Measurements from ENCODE around the gene ACTL6A.

The ACTL6A gene

DNA sequence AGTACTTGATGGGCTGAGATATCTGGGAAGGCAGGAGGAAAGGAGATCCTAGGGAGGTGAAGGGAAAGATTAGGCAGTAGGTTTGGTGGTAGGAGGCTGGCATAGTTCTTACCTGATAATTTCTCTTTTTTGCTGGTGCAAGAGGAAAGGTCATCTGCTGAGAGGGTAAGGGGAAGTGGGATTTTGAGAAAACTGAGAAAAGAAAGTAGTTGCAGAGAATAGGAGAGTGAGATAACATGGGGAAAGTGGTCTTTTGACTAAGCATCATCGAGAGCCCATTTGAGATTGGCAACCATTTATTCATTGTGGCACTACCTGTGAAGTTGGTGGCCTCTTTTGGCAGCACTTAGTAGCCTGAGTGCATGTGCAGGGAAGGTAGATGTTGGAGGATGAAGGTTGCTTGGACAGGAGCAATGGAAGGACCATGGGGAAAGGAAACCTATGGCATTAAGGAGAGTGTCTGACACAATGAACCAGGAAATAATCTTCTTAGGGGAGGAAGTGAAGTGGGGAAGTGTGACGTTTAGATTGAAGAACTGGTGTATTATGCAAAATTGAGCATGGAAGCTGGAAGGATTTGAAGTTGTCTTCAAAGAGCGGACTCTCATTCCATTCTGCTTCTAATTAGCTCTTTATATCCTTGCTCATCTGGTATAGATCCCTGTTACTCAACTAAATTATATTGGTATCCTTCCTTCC is 68.2 kb downstream of the ACTL6A start:
- no peaks in the 10 kb centered on the region; the same call in 1 of the 2 replicates for H3K4me1 ChIP-seq (ENCODE audit: insufficient read depth, low read length)
- H3K36me3 ChIP-seq (ENCODE audit: insufficient read depth, low read depth, low read length), result no peaks in the 10 kb centered on the region
- H3K9me3 ChIP-seq (ENCODE audit: insufficient read depth, low read depth, low read length), result no peaks in the 10 kb centered on the region
- no peak overlapping the region for H3K9ac ChIP-seq (ENCODE audit: low read depth, low read length)
- no peak overlapping the region for H3K27ac ChIP-seq (ENCODE audit: low read length)
- H3K4me3 ChIP-seq (ENCODE audit: low read length), result no peak overlapping the region
- H3K27me3 ChIP-seq (ENCODE audit: insufficient read depth, low read length), result no peaks in the 10 kb centered on the region

All from iPS-20b (cell line).